GM18870 (cell line): ENCODE data around the gene SEPTIN5.
"Not testable (repeated sequence)": the region's sequence is repeated elsewhere in the genome, so short reads cannot be mapped to it uniquely, and the experiment has no call there.

Experiments used
- ATAC-seq: cut with Tn5 transposase; IDR thresholded peaks from one replicate; pipeline ENCODE4 v1.9.1; 2021; ENCODE audit warnings: moderate library complexity; ENCODE audit not compliant: unreplicated experiment

The SEPTIN5 gene

DNA sequence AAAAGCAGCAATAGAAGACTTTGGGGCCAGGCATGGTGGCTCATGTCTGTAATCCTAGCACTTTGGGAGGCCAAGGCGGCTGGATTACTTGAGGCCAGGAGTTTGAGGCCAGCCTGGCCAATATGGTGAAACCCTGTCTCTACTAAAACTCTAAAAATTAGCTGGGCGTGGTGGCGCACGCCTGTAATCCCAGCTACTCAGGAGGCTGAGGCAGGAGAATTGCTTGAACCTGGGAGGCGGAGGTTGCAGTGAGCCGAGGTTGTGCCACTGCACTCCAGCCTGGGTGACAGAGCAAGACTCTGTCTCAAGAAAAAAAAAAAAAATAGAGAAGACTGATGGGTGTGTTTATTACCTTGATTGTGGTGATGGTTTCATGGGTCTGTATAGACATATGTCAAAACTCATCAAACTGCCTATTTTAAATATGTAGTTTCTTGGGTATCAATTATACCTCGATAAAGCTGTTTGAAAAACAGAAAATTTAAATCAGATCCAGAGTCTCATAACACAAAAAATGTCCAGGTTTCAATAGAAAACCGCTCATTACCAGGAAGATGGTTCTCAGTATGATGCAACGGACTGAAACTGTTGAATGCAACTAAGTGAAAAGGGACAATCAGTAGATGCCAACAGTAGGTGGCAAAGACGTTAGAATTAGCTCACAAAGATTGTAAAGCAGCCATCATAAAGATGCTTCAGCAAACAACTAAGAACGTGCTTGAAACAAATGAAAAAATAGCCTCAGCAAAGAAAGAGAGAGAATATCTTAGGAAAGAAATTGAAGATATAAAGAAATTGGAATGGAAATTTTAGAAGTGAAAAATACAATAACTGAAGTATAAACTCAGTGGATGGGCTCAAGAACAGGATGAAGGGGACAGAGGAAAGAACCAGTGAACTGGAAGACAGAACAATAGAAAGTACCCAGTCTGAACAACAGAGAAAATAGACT is 33.1 kb upstream of the SEPTIN5 start:
- ATAC-seq = no peak

DNA sequence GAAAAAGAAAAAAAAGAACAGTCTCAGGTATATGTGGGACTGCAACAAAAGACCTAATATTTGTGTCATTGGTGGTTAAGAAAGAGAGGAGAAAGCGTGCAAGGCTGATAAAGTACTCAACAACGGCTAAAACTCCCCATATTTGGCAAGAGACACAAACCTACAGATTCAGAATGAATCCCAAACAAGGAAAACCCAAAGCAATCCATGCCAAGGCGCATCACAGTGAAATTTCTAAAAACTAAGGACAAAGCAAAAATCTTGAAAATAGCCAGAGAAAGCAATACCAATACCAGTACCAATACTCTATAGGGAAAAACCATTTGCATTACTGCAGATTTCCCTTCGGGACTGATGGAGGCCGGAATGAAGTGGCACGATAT is 32.4 kb upstream of the SEPTIN5 start:
- ATAC-seq = no peak

GRCh38 chr22:19686946-19687345 is 27.4 kb upstream of the SEPTIN5 start:
- ATAC-seq = no peak

- ATAC-seq = no peak
These were observed 26.6 kb upstream of the SEPTIN5 start for GRCh38 chr22:19687561-19688300.

- ATAC-seq = no peak
These were observed 25.7 kb upstream of the SEPTIN5 start for GRCh38 chr22:19688301-19689290.

DNA sequence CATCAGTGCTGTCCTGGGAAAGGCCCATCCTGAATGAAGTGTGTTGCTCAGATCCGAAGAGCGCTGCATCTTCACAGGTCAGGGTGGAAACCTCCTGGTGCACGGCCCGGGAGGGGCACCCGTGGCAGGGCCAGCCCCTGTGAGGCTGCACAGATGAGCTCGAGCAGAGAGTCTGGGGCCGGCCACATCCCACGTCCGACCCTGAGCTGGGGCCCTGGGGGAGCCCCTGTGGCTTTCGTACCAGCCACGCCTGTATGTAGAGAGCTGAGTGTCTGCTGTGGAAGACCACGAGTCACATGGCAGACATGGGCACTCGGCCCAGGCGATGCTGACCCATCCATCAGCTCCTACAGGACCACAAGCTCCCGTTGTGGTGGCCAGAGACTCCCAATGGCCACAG is 24.9 kb upstream of the SEPTIN5 start:
- no peak for ATAC-seq

DNA sequence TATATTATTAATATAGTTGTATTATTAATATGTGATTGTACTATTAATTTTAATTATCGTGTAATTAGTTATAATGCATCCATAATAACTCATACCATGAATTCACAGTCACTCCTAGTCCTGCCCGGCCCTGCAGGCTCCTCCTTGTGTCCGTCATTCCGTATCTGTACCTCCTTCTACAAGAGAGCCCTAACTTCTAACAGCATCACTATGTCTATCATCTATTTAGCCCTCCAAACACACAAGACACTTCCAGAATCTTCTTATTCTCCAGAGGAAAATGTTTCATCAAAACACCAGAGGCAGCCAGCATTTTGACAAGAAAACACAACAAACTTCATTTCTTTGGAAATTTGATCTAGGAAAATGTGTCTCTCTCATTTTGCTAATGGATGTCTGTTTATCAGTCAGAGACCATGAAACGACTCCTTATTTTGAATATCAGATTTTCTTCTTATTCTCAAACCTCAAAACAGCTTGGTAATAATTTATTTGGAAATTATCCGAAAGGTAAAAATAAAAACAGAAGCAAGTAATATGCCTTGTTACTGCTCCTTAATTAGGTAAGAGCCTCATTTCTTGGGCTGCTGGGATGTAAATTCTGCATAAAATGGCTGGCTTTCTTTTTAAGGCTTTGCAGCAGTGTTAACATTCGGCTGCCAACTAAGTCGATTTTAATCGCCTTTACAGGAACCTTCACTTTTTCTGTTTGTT is 23.1 kb upstream of the SEPTIN5 start:
- ATAC-seq = no peak

GRCh38 chr22:19691721-19692341 is 22.5 kb upstream of the SEPTIN5 start:
- ATAC-seq = no peak

DNA sequence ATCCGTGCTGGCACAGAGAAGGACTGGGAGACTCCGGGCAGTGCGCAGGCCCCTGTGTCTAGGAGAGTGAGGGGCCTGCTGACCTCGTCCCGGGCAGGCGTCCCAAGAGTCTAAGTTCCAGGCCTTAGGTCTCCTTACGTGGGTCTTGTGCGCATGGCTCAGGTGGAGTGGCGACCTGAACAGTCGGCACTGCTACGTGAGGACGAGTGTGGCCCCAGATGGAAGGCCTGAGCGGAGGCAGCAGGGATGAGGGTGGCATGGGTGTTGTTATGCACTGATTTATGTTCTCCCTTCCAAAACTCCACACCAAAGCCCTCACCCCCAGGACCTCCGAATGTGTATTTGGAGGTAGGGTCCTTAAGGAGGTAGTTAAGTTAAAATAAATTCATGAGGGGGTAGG is 20.7 kb upstream of the SEPTIN5 start:
- ATAC-seq = no peak

GRCh38 chr22:19693981-19694670 is 20.2 kb upstream of the SEPTIN5 start:
- no peak for ATAC-seq

GRCh38 chr22:19694696-19695095 is 19.6 kb upstream of the SEPTIN5 start:
- no peak for ATAC-seq

GRCh38 chr22:19696504-19697276 is 17.6 kb upstream of the SEPTIN5 start:
- no peak for ATAC-seq

DNA sequence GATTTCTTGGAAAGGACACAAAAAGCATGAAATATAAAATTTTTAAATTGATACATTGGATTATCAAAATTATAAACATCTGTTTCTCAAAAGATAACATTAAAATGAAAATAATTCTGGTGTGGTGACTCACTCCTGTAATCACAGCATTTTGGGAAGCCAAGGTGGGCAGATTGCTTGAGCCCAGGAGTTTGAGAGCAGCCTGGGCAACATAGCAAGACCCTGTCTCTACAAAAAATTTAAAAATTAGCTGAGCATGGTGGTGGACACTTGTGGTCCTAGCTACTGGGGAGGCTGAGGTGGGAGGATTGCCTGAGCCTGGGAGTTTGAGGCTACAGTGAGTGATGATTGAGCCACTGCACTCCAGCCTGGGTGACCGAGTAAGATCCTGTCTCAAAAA is 16.4 kb upstream of the SEPTIN5 start:
- ATAC-seq = not testable (repeated sequence)

DNA sequence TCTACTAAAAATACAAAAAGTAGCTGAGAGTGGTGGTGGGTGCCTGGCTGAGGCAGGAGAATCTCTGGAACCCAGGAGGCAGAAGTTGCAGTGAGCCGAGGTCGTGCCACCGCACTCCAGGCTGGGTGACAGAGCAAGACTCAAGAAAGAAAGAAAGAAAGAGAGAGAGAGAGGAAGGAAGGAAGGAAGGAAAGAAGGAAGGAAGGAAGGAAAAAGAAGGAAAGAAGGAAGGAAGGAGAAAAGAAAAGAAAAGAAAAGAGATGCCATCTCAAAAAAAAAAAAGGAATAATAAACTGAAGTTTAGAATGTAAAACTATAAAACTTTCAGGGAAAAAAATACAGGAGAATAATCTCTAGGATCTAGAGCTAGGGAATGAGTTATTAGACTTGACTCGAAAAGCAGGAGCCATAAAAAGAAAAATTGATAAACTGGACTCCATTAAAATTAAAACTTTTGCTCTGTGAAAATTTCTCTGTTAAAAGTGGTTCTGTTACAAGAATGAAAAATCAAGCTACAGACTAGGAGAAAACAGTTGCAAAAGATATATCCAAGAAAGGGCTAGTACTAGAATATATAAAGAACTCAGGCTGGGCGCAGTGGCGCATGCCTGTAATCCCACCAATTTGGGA is 13.4 kb upstream of the SEPTIN5 start:
- no peak for ATAC-seq

GRCh38 chr22:19701420-19702145 is 12.7 kb upstream of the SEPTIN5 start:
- ATAC-seq = no peak

GRCh38 chr22:19703869-19704268 is 10.4 kb upstream of the SEPTIN5 start:
- ATAC-seq = no peak

DNA sequence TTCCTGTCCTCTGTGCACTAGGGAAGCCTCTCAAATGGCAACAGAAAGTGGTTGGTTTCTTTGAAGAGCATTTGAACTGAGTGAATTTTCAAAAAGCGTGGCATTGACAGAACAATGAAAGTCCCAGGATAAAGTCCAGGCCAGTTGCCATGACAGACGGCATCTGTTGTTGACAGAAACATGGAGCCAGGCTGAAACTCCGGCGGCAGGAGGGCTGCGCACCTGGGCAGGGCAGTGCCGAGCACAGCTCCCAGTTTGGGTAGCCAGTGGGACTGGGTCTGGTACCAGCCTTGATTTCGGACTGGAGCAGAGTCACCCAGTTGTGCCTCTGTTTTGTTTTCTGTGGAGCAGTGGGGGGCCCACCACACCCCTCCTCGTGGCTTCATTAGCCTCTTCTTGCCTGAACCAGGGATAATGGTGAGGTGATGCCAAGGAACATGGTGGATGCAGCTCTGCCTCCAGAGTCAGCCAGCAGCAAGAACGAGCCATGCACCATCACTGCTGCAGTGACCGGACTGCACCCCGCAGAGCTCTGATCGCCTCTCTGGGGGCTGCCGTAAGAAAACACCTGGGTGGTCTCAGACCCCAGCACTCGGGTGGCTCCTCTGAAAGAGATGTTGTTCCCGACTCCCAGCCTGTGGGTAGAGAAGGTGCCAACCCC is 9.8 kb upstream of the SEPTIN5 start:
- ATAC-seq = no peak
